Measurements from ENCODE around the gene SLC44A1. TPM values are rescaled to one million over a fixed set of nuclear protein-coding genes. Genes with fewer than 3 reads are reported as not detected.
"Not testable (repeated sequence)": the region's sequence is repeated elsewhere in the genome, so short reads cannot be mapped to it uniquely, and the experiment has no call there.

Gene SLC44A1
- total RNA-seq, 2 experiments from 2014 or later = 7.2 to 7.5 TPM

- POLR2A ChIA-PET = no interaction called here
- CTCF ChIA-PET = no interaction called here
These were observed 15.5 kb downstream of the SLC44A1 start for GRCh38 chr9:105259731-105260612.

- POLR2A ChIA-PET = no interaction called here
- CTCF ChIA-PET = no interaction called here
These were observed 18.0 kb downstream of the SLC44A1 start for GRCh38 chr9:105262497-105262896.

- ChIA-PET POLR2A (no interaction called here), CTCF (no interaction called here)
These were observed 19.9 kb downstream of the SLC44A1 start for GRCh38 chr9:105264380-105264779.

GRCh38 chr9:105268254-105268653, 23.8 kb downstream of the SLC44A1 start:
- POLR2A ChIA-PET, CTCF ChIA-PET: not testable (repeated sequence)

GRCh38 chr9:105269593-105269992, 25.1 kb downstream of the SLC44A1 start:
- CTCF ChIA-PET = no interaction called here
- POLR2A ChIA-PET = no interaction called here

GRCh38 chr9:105270711-105271110, 26.3 kb downstream of the SLC44A1 start:
- ChIA-PET CTCF (no interaction called here), POLR2A (no interaction called here)

- POLR2A ChIA-PET = no interaction called here
- CTCF ChIA-PET = no interaction called here
These were observed 29.3 kb downstream of the SLC44A1 start for GRCh38 chr9:105273731-105274130.

GRCh38 chr9:105275111-105275510, 30.7 kb downstream of the SLC44A1 start:
- ChIA-PET CTCF (no interaction called here), POLR2A (interaction anchor here (0.6 kb wide), 2 partner anchors 304 to 460 kb away, joined by 3 to 4 read pairs; no protein-coding TSS in a partner anchor)

- ChIA-PET POLR2A (no interaction called here), CTCF (no interaction called here)
These were observed 31.5 kb downstream of the SLC44A1 start for GRCh38 chr9:105275938-105276337.

- CTCF ChIA-PET = interaction anchor here (0.7 kb wide), 1 partner anchor 65 kb away, joined by 3 read pairs; no protein-coding TSS in a partner anchor
These were observed 34.3 kb downstream of the SLC44A1 start for GRCh38 chr9:105278751-105279150.

GRCh38 chr9:105280691-105281090, 36.2 kb downstream of the SLC44A1 start:
- CTCF ChIA-PET = no interaction called here

More at GRCh38 chr9:105278751-105279150, 34.3 kb downstream of the SLC44A1 start:
- POLR2A ChIA-PET = no interaction called here

GRCh38 chr9:105281272-105281671, 36.8 kb downstream of the SLC44A1 start:
- POLR2A ChIA-PET = no interaction called here
- CTCF ChIA-PET = no interaction called here

More at GRCh38 chr9:105280691-105281090, 36.2 kb downstream of the SLC44A1 start:
- POLR2A ChIA-PET = no interaction called here

GRCh38 chr9:105281926-105282325, 37.5 kb downstream of the SLC44A1 start:
- CTCF ChIA-PET = interaction anchor here (0.6 kb wide), 1 partner anchor 37 kb away, joined by 4 read pairs; no protein-coding TSS in a partner anchor
- POLR2A ChIA-PET = no interaction called here

GRCh38 chr9:105282870-105283621, 38.6 kb downstream of the SLC44A1 start:
- CTCF ChIA-PET = interaction anchor here (0.7 kb wide), 1 partner anchor 37 kb away, joined by 3 read pairs; no protein-coding TSS in a partner anchor
- POLR2A ChIA-PET = no interaction called here

GRCh38 chr9:105283795-105284194, 39.3 kb downstream of the SLC44A1 start:
- POLR2A ChIA-PET = no interaction called here
- CTCF ChIA-PET = interaction anchor here (0.6 to 0.7 kb wide), 2 partner anchors 37 to 1853 kb away, joined by 3 read pairs; no protein-coding TSS in a partner anchor

GRCh38 chr9:105284463-105284862, 40.0 kb downstream of the SLC44A1 start:
- ChIA-PET CTCF (interaction anchor here (0.6 kb wide), 1 partner anchor 1852 kb away, joined by 3 read pairs; no protein-coding TSS in a partner anchor), POLR2A (no interaction called here)

- ChIA-PET POLR2A (no interaction called here), CTCF (no interaction called here)
These were observed 41.6 kb downstream of the SLC44A1 start for GRCh38 chr9:105286098-105286497.

- ChIA-PET CTCF (no interaction called here), POLR2A (no interaction called here)
These were observed 44.9 kb downstream of the SLC44A1 start for GRCh38 chr9:105289305-105289704.

- ChIA-PET POLR2A (no interaction called here), CTCF (no interaction called here)
These were observed 46.0 kb downstream of the SLC44A1 start for GRCh38 chr9:105290418-105290817.

- POLR2A ChIA-PET = no interaction called here
These were observed 46.5 kb downstream of the SLC44A1 start for GRCh38 chr9:105290954-105291353.

GRCh38 chr9:105291422-105291859, 47.0 kb downstream of the SLC44A1 start:
- ChIA-PET CTCF (no interaction called here), POLR2A (no interaction called here)

More at GRCh38 chr9:105290954-105291353, 46.5 kb downstream of the SLC44A1 start:
- CTCF ChIA-PET = no interaction called here

All from activated CD8-positive, alpha-beta memory T cell treated with anti-CD3 and anti-CD28 coated beads for 36 hours (primary cell).